Chondrocyte (in vitro differentiated cells): ENCODE results near the gene PCNT. TPM values are rescaled to one million over a fixed set of nuclear protein-coding genes. Genes with fewer than 3 reads are reported as not detected.

Experiments
- DNase-seq: peaks from one replicate; pipeline ENCODE4 v3.0.0; 2021; ENCODE audit warnings: mixed read lengths, low spot score
- H3K27ac Mint-ChIP-seq: one replicate; pipeline ENCODE4 v1.8.0; 2021; ENCODE audit warnings: mild to moderate bottlenecking, moderate library complexity, mixed read lengths; ENCODE audit not compliant: unreplicated experiment
- H3K27me3 Mint-ChIP-seq: 2 replicates; pipeline ENCODE4 v1.8.0; 2021; ENCODE audit warnings: low read depth, mixed read lengths
- H3K36me3 Mint-ChIP-seq: 2 replicates; pipeline ENCODE4 v1.8.0; 2021; ENCODE audit warnings: low read depth, mixed read lengths
- H3K4me1 Mint-ChIP-seq: 2 replicates; pipeline ENCODE4 v1.8.0; 2021; ENCODE audit warnings: low read depth, mild to moderate bottlenecking, mixed read lengths
- H3K4me3 Mint-ChIP-seq: one replicate; pipeline ENCODE4 v1.8.0; 2021; ENCODE audit warnings: mild to moderate bottlenecking, moderate library complexity, mixed read lengths; ENCODE audit not compliant: unreplicated experiment
- H3K9me3 Mint-ChIP-seq: 2 replicates; pipeline ENCODE4 v1.8.0; 2021; ENCODE audit warnings: low read depth, mixed read lengths
- total RNA-seq: library from RNA; stranded (reverse); gene quantifications from 3 replicates; pipeline ENCODE4 v1.2.1, GENCODE V29; 2021
- TF ChIP-seq, protein P1 (sequence below): fragments of 200-600 bp; sonication (generic); IDR thresholded peaks from 2 replicates; pipeline ENCODE4 v1.5.0; 2021; ENCODE audit warnings: antibody characterized with exemption, mild to moderate bottlenecking, moderate library complexity

PCNT gene
- total RNA-seq, 1 donor from 2014 or later = 29.9 TPM

DNA sequence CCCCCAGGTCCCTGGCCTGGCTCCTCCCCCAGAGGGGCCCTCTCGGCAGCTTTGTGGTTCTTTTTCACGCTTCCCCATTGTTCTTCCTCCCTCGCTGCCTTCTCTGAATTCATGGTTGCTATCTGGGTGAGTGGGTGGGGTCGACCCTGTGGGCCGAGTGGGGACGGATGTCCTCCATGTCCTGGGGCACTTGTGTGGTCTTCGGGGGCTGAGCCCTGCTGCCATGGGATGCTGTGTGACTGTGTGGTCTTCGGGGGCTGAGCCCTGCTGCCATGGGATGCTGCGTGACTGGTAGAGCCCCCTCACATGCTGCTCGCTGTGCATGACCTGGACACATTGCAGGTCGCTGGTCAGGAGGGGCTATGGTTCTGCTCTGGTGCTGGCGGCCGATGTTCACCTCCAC is 113.1 kb downstream of the PCNT start:
- Mint-ChIP-seq H3K9me3 (no peaks in the 10 kb centered on the region), H3K27ac (no peak overlapping the region), H3K4me1 (no peaks in the 10 kb centered on the region), H3K27me3 (no peaks in the 10 kb centered on the region), H3K4me3 (no peak overlapping the region), H3K36me3 (peaks cover 28% of the 10 kb centered on the region)
- TF ChIP-seq, protein P1, sequence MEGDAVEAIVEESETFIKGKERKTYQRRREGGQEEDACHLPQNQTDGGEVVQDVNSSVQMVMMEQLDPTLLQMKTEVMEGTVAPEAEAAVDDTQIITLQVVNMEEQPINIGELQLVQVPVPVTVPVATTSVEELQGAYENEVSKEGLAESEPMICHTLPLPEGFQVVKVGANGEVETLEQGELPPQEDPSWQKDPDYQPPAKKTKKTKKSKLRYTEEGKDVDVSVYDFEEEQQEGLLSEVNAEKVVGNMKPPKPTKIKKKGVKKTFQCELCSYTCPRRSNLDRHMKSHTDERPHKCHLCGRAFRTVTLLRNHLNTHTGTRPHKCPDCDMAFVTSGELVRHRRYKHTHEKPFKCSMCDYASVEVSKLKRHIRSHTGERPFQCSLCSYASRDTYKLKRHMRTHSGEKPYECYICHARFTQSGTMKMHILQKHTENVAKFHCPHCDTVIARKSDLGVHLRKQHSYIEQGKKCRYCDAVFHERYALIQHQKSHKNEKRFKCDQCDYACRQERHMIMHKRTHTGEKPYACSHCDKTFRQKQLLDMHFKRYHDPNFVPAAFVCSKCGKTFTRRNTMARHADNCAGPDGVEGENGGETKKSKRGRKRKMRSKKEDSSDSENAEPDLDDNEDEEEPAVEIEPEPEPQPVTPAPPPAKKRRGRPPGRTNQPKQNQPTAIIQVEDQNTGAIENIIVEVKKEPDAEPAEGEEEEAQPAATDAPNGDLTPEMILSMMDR = no peak
- DNase-seq = peak; percentile 50

DNA sequence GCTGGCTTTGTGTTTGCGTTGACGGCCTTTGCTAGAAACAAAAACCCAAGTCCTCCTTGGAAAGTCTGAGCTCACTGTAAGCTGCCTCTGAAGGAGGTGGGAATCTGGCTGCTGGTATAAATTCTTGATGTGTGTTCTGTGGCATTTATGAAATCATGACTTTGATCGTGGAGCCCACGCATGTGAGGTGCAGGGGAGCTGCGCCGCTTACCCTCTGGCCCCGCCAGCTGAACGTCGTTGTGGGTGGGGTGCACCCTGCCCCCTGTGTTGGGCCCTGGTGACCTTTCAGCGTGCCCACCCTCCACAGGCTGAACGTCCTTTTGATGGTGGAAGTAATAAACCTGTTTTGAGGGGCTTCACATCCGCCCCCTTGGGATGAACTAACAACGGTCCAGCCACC is 113.6 kb downstream of the PCNT start:
- Mint-ChIP-seq H3K4me1 (no peaks in the 10 kb centered on the region), H3K36me3 (peaks cover 28% of the 10 kb centered on the region), H3K27me3 (no peaks in the 10 kb centered on the region), H3K4me3 (no peak overlapping the region), H3K9me3 (no peaks in the 10 kb centered on the region), H3K27ac (no peak overlapping the region)
- TF ChIP-seq, protein P1 = no peak
- peak; percentile 60 for DNase-seq

DNA sequence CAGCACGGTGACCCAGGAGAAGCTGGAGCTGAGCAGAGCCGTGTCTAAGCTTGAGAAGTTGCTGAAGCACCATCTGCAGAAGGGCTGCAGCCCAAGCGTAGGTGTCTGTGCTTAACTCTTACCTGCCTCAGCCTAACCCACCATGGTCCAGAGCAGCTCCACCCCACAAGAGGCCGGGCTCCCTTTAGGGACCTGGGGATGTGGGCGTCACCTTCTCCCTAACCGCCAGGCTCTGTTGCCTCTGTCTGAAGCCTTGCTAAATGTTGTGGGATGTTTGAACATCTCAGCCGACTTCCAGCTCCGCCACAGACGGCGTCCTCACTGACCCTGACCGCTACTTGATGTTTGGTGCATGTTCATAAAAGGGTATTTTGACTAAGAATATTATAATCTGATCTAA is 114.3 kb downstream of the PCNT start:
- DNase-seq = peak; percentile 29
- no peak overlapping the region for H3K4me3 Mint-ChIP-seq
- peaks cover 32% of the 10 kb centered on the region for H3K36me3 Mint-ChIP-seq
- H3K9me3 Mint-ChIP-seq = no peaks in the 10 kb centered on the region
- H3K27me3 Mint-ChIP-seq = no peaks in the 10 kb centered on the region
- H3K27ac Mint-ChIP-seq = no peak overlapping the region
- TF ChIP-seq, protein P1 = no peak
- no peaks in the 10 kb centered on the region for H3K4me1 Mint-ChIP-seq

DNA sequence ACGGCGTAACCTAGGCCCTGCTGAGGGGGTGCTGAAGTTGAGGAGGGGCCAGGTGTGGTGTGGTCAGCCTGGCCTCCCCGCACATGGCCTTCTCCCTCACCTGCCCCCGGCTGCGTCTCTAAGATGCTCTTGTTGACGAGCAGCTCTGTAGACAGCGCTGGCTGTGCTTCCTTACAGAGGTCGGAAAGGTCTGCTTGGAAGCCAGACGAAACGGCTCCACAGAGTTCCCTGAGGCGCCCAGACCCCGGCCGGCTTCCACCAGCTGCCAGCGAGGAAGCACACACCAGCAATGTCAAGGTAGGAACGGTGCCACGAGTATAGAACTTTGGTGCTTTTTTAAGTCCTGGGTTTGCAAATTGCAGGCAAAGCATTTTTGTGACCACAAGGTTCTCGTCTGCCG is 116.0 kb downstream of the PCNT start:
- no peaks in the 10 kb centered on the region for H3K4me1 Mint-ChIP-seq
- no peak overlapping the region for H3K4me3 Mint-ChIP-seq
- peaks cover 30% of the 10 kb centered on the region for H3K36me3 Mint-ChIP-seq
- no peaks in the 10 kb centered on the region for H3K9me3 Mint-ChIP-seq
- TF ChIP-seq, protein P1 = no peak
- H3K27ac Mint-ChIP-seq = no peak overlapping the region
- peak; percentile 62 for DNase-seq
- no peaks in the 10 kb centered on the region for H3K27me3 Mint-ChIP-seq

DNA sequence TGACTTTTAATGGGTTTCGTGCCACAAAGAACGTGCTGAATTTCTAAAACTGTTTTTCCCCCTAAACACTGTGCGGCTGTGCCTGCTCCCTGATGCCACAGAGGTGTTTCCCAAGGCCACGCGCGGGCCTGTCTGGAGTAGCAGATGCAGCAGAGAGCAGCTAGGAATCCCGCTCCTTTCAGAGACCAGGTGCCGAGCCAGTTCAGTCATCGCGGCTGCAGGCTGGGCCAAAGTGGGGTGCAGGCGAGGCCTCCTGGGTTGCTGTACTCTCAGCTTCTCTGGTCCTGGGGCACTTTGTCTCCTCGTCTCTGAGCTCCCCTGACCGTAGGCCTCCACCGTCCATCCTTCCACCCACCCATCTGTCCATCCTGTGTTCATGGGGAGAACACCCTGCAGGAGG is 117.4 kb downstream of the PCNT start:
- no peaks in the 10 kb centered on the region for H3K9me3 Mint-ChIP-seq
- no peaks in the 10 kb centered on the region for H3K4me1 Mint-ChIP-seq
- DNase-seq = peak; percentile 53
- TF ChIP-seq, protein P1 = no peak
- no peak overlapping the region for H3K27ac Mint-ChIP-seq
- no peaks in the 10 kb centered on the region for H3K27me3 Mint-ChIP-seq
- H3K36me3 Mint-ChIP-seq = peaks cover 32% of the 10 kb centered on the region
- no peak overlapping the region for H3K4me3 Mint-ChIP-seq
